Transverse colon (tissue), 4 donors: ENCODE data around the gene CRTC2.

Experiments used
- CTCF ChIP-seq, 5 experiments: fragments of 200-600 bp in 3 of 5; fragments of 450-650 bp in 2 of 5; sonication (generic) in 3 of 5; IDR thresholded peaks; 1 replicate in 2 of 5; 2 replicates in 3 of 5; pipeline ENCODE4 v1.5.1; 2016 to 2017; ENCODE audit warnings: antibody characterized with exemption in 5 of 5, inconsistent platforms in 3 of 5, mild to moderate bottlenecking in 2 of 5, moderate library complexity in 1 of 5
- EP300 ChIP-seq: sonication (generic); formaldehyde crosslinking; IDR thresholded peaks from one replicate; pipeline ENCODE4 v1.6.1; 2017; ENCODE audit warnings: antibody characterized with exemption, low read depth
- POLR2A ChIP-seq: fragments of 450-650 bp; IDR thresholded peaks from one replicate; pipeline ENCODE4 v1.6.1; 2016; ENCODE audit warnings: antibody characterized with exemption, mild to moderate bottlenecking, moderate library complexity
- POLR2AphosphoS5 ChIP-seq, 3 donors: sonication (generic); formaldehyde crosslinking; IDR thresholded peaks; one replicate each; pipeline ENCODE4 v1.6.1; 2016; ENCODE audit warnings: antibody characterized with exemption in 3 of 3

GRCh38 chr1:153940756-153941155 is 17.7 kb downstream of the CRTC2 start:
- TF ChIP-seq CTCF (IDR thresholded peaks at IDR 0.05) = no peak
- TF ChIP-seq POLR2A = no peak
- TF ChIP-seq EP300 = no peak
- TF ChIP-seq POLR2AphosphoS5 (IDR thresholded peaks at IDR 0.05) = no peak
